Measurements from ENCODE around the gene ZNF566. TPM values are rescaled to one million over a fixed set of nuclear protein-coding genes. Genes with fewer than 3 reads are reported as not detected.

The ZNF566 gene
- total and polyA plus RNA-seq, 2 of the 4 experiments (the other 2 are of a cell fraction): 3.0 to 4.8 TPM

DNA sequence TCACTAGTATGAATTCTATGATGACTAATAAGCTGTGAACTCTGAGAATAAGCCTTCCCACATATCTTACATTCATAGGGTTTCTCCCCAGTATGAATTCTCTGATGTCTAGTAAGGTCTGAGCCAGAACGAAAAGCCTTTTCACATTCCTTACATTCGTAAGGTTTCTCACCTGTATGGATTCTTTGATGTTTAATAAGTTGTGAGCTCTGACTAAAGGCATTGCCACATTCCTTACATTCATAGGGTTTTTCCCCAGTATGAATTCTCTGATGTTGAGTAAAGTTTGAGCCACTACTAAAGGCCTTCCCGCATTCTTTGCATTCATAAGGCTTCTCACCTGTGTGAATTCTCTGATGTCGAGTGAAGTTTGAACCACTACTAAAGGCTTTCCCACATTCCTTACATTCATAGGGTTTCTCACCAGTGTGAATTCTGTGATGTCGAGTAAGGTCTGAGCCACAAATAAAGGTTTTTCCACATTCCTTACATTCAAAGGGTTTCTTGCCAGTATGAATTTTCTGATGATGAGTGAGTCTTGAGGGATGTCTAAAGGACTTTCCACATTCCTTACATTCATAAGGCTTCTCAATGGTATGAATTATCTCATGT is 40.2 kb downstream of the ZNF566 start:
- Histone ChIP-seq H3K14ac (replicated peaks; ENCODE audit: low read depth, low read length) (no peak overlapping the region), H3K4me3 (ENCODE audit: insufficient read depth, low read depth, low read length) (no peak overlapping the region), H3K56ac (ENCODE audit: extremely low read depth, insufficient read depth, low read length) (no peak overlapping the region), H2AK5ac (ENCODE audit: low read depth, low read length) (no peak overlapping the region), H2AFZ (replicated peaks; ENCODE audit: low read length, poor library complexity) (no peak overlapping the region), H3K79me1 (ENCODE audit: low read depth in 1 of 2, low read length in 2 of 2) (no peaks in the 10 kb centered on the region), H2BK20ac (ENCODE audit: low read depth, low read length) (no peak overlapping the region), H3K18ac (ENCODE audit: low read depth, low read length) (no peak overlapping the region), H3K4ac (ENCODE audit: low read depth, low read length) (no peak overlapping the region), H4K5ac (ENCODE audit: low read depth, low read length) (no peak overlapping the region), H3K27me3 (ENCODE audit: control insufficient read depth, insufficient read depth, low read length) (no peaks in the 10 kb centered on the region), H3K36me3 (ENCODE audit: control insufficient read depth, insufficient read depth, low read length) (peaks cover 8% of the 10 kb centered on the region), H3K4me1 (ENCODE audit: control insufficient read depth, insufficient read depth, low read length) (no peaks in the 10 kb centered on the region), H2AK9ac (replicated peaks; ENCODE audit: low read depth, low read length, poor library complexity) (no peak overlapping the region), H3K9me1 (ENCODE audit: insufficient read depth, low read length) (no peaks in the 10 kb centered on the region), H4K20me1 (ENCODE audit: insufficient read depth, low read length) (no peaks in the 10 kb centered on the region), H3K23ac (ENCODE audit: low read depth, low read length) (no peak overlapping the region), H2BK15ac (ENCODE audit: low read depth, low read length) (no peak overlapping the region), H3K9me3 (ENCODE audit: control insufficient read depth, insufficient read depth, low read length) (peaks cover 34% of the 10 kb centered on the region), H3K9ac (ENCODE audit: low read depth, low read length) (no peak overlapping the region), H4K91ac (ENCODE audit: insufficient read depth, low read depth, low read length) (no peak overlapping the region), H3K4me2 (ENCODE audit: low read depth, low read length) (no peak overlapping the region), H4K8ac (ENCODE audit: low read depth in 2 of 2, low read length in 2 of 2) (no peak overlapping the region), H2BK120ac (ENCODE audit: low read depth, low read length) (no peak overlapping the region), H3K27ac (ENCODE audit: insufficient read depth, low read length) (no peak overlapping the region), H2BK5ac (ENCODE audit: low read depth, low read length, poor library complexity, severe bottlenecking) (no peak overlapping the region)
- ChIA-PET POLR2A (ENCODE audit: unreplicated experiment) (no interaction called here), CTCF (no interaction called here)
- no TSS peak for BruUV-seq (replicated peaks)
- dilution Hi-C loops (cut with HindIII; ENCODE audit: low sequenced_read_pairs, unreplicated experiment): no loop called here
- ATAC-seq (ENCODE audit: low read depth) (no peak), DNase-seq (no peak)
- intact Hi-C loops (cut with micrococcal nuclease): no loop called here
- WGBS, 2 experiments (ENCODE audit: extremely low coverage in 2 of 2, insufficient read length in 1 of 2): no CpG with 5 or more reads among the region's 5 CpGs
- TF ChIP-seq RAD21 (IDR thresholded peaks at IDR 0.05; ENCODE audit: low read length) (no peak), CHD1 (IDR thresholded peaks at IDR 0.05; ENCODE audit: low read depth, low read length) (no peak), NFE2L2 (IDR thresholded peaks at IDR 0.05; ENCODE audit: low read depth, low read length) (no peak)
- in situ Hi-C loops (cut with MboI; ENCODE audit: low sequenced_read_pairs): no loop called here

Measured in IMR-90 (cell line).